ENCODE results near the gene GALC.
"Not testable (repeated sequence)": the region's sequence is repeated elsewhere in the genome, so short reads cannot be mapped to it uniquely, and the experiment has no call there.

Gene GALC
- 23.9 to 39.7 (median 32.7) reads per million in 4 donors for total RNA-seq

GRCh38 chr14:87992718-87993628 is at the start of gene GALC:
TSS of gene GALC (minus strand) at chr14:87993182. CDS start at chr14:87993164, 18 bp downstream.
- DNase-seq: peak; percentile 90 to 96 (median 93)

DNA sequence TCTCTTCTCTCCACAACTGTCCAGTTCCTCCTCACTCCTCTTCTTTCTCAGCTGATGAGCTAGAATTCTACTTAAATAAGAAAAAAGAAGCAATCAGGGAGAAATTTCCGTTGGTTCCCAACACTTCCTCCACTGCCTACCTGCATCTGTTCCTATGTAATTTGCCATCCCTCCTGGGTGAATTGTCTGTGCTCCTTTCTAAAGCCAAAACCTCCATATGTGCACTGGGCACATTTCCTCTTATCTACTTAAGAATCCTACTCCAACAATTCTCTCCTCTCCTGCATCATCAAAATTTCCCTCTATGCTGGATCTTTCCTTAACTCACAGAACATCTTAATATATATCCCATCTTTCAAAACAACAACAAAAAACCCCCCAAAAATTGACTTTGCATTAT is 47.2 kb upstream of the GALC start:
- no peak for DNase-seq

DNA sequence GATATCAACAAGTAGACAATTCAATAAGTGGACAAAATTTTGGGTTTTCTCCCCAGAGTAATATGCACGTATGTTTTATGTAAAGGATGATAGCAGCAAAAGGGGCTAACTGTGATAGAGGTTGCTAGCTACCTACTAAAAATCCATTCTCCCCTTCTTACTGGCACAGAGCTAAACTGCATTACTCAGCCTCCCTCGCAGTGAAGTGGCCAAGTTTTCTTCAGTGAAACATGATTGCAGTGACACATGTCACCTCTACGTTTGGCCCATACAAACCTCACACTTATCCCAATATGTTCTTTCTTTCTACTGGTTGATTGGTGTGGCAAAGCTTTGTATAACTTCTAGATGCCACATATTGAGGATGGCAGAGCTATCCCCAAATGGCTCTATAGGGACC is 46.2 kb upstream of the GALC start:
- DNase-seq: no peak

DNA sequence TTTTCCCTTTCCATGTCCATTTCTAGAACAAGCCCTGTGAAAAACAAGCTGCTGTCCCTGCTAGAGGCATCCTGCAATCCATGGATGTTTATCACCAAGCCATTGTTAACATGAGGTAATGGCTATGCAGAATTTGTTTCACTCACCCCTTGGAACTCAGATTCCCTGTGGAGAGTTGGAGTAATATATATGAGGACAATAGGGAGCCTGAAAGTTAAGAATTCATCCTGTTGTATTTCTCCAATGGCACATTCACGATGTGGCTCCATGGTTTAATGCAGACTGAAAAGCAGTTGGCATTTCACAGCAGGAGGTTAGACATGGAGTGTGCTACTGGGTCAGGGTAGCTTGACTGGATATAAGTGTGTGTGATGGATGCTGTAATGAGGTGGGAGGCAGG is 44.3 kb upstream of the GALC start:
- DNase-seq: no peak

GRCh38 chr14:88036422-88036821 is 43.4 kb upstream of the GALC start:
- DNase-seq: no peak

GRCh38 chr14:88034076-88034475 is 41.1 kb upstream of the GALC start:
- no peak for DNase-seq

DNA sequence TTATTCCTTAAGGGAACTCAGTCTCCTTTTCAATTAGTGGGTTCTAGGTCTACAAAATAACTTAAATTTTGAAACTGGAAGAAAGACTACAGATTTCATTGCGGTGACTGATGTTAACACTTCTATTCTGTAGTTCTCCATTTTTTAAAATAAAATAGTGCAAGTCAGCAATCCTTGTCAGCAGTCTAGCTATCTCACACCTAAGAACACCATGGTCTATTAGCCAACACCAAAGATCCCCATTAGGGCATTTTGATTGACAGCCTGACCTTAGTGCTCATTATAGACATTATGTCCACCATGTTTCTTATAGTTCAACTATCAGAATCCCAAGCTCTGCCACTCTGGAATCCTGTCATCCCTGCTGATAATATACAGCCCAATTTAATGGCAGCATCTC is 39.4 kb upstream of the GALC start:
- DNase-seq: no peak

DNA sequence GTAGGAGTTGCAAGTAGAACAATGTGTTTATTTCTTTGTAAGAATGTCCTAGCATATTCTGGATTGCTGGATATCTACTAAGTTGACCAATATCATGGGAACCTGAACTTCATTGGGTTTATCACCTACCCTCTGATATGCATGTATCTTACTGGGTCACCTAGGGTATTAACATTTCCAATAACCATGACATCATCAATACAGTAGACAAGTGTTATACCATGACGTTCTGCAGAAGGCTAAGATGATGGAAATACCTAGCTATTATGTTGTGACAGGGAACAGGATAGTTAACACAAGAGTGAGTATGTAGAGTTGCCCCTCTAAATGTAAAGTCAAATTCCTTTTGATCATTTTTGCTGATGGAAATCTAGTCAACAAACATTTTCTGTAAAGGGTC is 37.9 kb upstream of the GALC start:
- no peak for DNase-seq

DNA sequence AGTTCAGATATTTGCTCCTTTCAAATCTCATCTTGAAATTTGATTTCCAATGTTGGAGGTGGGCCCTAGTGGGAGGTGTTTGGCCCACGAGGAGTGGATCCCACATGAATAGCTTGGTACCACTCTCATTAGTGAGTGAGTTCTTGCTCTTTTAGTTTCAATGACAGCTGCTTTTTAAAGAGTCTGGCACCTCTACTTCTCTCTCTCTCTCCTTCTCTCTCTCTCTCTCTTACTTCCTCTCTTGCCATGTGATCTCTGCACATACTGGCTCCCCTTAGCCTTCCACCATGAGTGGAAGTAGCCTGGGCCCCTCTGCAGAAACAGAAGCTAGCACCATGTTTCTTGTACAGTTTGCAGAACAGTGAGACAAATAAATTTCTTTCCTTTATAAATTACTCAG is 37.1 kb upstream of the GALC start:
- no peak for DNase-seq

DNA sequence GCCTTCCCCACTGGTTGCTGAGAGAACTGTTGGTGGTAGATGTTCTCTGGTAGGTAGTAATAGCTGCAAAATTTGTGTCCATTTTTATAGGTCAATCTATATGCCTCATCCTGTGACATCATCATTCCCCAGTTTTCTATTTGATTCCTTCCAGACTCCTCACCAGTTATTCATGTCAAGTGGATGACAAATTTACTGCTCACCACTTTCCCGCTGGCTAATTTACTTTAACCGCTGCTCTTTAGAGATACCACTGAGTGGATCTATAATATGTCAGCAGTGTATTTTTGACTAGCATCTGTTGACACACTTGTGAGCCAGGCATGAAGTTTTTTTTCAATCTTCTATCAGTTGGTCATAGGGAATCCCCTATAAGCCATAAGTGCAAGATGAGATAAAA is 36.5 kb upstream of the GALC start:
- DNase-seq: no peak

GRCh38 chr14:88026890-88027289 is 33.9 kb upstream of the GALC start:
- peak in 1 of 5 donors; percentile 26 for DNase-seq

DNA sequence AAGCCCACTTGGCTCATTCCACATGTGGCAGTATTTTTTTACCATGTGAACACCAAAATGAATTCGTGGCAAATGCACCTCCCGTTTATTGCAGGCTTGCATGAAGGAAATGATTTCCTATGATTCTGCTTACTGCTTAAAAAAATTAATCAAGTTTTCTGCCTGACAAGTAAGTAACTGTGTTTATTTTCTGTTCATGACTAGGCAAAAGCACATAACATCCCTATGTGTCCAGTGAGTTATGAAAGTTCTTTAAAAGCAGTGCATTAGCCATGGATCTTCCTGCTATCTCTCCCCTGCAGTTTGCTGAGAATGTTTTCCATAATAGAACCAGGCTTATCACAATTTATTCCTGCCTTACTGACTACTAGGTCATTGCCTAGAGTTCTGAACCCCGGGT is 32.3 kb upstream of the GALC start:
- DNase-seq: no peak

DNA sequence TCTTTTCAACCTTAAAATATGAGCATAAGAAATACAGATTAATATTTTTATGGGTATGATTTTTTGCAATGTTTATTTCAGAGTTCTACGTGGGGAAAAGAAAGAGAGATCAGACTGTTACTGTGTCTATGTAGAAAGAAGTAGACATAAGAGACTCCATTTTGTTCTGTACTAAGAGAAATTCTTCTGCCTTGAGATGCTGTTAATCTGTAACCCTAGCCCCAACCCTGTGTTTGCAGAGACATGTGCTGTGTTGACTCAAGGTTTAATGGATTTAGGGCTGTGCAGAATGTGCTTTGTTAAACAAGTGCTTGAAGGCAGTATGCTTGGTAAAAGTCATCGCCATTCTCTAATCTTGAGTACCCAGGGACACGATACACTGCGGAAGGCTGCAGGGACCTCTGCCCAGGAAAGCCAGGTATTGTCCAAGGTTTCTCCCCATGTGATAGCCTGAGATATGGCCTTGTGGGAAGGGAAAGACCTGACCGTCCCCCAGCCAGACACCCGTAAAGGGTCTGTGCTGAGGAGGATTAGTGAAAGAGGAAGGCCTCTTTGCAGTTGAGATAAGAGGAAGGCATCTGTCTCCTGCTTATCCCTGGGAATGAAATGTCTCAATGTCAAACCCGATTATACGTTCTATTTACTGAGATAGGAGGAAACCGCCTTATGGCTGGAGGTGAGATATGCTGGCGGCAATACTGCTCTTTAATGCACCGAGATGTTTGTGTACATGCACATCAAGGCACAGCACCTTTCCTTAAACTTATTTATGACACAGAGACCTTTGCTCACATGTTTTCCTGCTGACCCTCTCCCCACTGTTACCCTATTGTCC is 31.5 kb upstream of the GALC start:
- not testable (repeated sequence) for DNase-seq

DNA sequence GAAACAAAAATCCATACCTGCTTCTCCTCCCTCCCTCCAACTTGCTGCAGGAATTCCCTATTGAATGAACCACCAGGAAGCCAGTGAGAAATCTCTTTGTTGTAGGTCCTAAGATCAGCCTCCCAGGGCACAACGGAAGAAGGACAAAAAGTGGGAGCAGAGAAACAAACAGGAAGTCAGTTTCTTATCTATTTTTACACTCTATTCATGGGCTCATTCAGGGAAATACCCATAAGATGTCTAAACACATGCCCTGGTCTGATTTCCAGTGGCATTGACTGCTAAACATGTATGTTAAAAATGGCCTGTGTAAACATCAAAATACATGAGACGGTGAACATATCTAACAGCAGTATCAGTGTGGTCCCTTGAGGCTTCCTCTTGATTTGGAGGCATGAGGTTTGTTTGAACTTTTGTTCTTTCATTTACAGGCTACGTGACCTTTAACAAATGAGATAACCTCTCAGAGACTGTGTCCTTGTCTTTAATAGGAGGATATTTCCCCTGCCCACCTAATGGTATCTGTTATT is 30.7 kb upstream of the GALC start:
- DNase-seq: no peak

- DNase-seq: no peak
These were observed 24.6 kb upstream of the GALC start for GRCh38 chr14:88017535-88017934.

DNA sequence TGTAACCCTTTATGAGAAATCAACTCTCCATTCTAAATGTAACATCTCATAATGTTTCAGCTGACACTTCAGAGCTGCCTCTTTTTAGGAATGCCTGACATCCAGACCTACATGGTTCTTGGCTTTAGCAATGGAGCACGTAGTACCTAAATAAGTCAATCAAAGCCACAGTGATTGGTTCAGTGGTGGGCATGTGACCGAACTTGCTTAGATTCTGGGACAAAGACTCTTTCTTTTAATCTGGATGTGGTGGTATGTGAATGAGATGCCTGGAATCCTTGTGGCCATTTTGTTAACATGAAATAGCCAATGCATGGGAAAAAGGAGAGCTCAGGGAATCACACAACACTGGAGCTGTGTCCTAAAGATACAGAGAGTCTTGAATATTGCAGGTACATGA is 23.8 kb upstream of the GALC start:
- no peak for DNase-seq

DNA sequence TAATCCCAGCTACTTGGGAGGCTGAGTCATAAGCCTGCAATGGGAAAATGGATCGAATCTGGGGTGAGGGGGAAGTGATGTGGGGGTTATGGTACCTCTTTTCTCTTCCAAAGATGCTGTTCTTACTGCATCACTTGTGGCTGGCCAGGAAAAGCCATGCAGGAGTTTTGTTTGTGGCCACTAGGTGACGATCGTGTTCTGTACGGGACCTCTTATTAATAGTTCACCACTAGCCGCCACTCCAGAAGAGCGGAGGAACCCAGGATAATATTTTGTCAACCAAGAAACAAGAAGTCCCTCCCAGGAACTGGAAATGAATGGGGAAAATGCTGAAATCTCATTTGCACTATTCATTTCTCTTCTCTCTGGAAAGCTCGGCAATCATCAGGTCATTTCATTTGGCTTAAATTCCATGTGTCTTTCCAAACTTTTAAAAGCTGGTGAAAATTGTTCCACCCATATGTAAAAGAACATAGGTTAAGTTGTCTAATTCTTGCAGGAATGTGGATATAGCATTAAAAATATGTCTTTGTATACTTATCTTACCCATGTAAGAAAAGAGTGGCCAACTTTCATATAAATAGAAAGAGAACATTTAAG is 20.9 kb upstream of the GALC start:
- peak in 2 of 5 donors; percentile 4 to 16 for DNase-seq

DNA sequence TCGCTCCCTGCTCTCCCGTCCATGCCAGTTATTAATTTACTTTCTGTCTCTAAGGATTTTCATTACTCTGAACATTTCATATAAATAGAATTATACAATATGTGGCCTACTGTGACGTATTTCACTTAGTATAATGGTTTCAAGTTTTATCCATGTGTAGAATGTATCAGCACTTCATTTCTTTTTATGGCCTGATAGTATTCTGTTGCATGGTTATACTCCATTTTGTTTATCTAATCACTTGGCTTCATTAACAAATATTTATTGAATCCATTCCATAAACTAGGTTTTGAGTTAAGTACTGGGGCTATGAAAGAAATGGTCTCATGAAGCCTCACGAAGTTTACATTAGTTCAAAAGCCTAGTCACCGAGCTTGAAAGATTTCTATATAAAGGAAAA is 19.5 kb upstream of the GALC start:
- DNase-seq: no peak

DNA sequence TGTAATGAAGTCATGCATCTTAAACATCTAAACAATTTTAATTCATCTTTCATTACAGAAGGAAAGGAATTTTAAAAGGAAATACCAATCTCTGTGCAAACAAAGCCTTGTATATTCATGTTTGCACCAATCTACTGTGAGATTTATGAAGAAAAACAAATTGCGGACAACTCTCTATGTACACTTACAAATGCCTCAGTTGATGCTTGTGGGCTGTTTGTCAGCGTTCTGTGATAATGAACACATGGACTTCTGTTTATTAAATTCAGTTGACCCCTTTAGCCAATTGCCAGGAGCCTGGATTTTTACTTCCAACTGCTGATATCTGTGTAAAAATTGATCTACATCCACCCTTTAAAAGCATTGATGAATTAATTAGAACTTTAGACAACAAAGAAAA is 17.3 kb upstream of the GALC start:
- DNase-seq: no peak

DNA sequence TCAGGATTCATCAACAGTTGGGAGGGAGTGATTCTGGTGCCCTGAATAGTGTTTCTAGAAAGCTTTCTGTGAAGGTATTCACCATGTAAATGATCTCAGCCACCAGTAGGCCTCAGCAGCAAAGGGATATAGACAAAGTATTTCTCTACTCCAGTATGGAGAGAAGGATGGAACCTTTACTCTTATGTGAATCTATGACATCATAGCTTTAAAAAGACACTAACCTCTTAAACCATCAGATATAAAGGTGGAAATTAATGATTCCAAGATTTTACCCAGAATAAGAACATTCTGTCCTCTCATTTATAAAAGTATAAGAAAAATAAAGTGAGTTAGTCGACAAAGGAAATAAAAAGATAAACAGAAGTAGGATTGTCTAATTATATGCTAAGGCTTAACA is 16.5 kb upstream of the GALC start:
- DNase-seq: no peak

DNA sequence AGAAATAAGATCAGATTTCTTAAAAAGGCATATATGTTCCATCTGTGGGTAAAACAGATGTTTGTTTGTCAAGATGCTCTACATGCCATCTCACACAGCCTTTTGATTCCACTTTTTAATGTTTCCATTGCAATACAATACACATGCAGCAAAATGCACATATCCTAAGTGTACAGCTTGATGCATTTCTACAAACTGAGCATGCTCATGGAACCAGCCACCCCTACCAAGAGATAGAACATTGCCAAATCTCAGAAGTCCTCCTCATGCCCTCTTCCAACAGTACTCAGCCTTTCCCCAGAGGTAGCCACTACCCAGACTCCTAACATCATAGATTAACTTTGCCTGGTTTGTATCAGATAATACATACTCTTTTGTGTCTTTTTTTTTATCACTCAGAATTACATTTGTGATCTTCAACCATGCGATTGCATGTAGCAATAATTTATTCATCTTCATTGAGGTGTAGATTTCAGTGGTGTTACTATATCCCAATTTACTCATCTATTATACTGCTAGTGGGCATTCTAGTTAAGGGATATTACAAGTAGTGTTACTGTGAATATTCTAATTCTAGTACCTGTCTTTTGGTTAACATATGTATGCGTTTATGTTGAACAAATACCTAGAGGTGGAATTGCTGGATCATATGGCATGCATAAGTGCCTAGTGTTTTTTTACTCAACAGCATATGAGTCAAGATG is 15.2 kb upstream of the GALC start:
- DNase-seq: no peak

- no peak for DNase-seq
These were observed 14.6 kb upstream of the GALC start for GRCh38 chr14:88007608-88008007.

Measured in T-helper 1 cell (primary cell).